ENCODE data around the gene AGFG1.

Gene AGFG1, protein sequence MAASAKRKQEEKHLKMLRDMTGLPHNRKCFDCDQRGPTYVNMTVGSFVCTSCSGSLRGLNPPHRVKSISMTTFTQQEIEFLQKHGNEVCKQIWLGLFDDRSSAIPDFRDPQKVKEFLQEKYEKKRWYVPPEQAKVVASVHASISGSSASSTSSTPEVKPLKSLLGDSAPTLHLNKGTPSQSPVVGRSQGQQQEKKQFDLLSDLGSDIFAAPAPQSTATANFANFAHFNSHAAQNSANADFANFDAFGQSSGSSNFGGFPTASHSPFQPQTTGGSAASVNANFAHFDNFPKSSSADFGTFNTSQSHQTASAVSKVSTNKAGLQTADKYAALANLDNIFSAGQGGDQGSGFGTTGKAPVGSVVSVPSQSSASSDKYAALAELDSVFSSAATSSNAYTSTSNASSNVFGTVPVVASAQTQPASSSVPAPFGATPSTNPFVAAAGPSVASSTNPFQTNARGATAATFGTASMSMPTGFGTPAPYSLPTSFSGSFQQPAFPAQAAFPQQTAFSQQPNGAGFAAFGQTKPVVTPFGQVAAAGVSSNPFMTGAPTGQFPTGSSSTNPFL

DNA sequence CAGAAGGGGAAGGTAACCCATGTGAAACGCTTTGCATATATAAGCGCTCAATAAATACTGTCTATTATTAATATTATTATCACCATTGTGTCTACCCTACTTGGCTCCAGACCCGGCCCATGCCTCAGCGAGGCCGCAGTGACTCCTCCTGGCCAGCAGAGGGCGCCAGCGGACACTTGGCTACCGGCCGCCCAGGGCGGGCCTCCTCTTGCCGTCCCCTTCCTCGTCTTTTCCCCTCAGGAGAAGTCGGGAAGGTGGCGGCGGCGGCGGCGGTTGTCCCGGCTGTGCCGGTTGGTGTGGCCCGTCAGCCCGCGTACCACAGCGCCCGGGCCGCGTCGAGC, at the start of gene AGFG1:
Gene AGFG1, plus strand, starts transcription at position 233 of the 341 bp plus-strand sequence. CDS start 266 bp downstream, outside the sequence.
- peak; percentile 73 for DNase-seq

DNA sequence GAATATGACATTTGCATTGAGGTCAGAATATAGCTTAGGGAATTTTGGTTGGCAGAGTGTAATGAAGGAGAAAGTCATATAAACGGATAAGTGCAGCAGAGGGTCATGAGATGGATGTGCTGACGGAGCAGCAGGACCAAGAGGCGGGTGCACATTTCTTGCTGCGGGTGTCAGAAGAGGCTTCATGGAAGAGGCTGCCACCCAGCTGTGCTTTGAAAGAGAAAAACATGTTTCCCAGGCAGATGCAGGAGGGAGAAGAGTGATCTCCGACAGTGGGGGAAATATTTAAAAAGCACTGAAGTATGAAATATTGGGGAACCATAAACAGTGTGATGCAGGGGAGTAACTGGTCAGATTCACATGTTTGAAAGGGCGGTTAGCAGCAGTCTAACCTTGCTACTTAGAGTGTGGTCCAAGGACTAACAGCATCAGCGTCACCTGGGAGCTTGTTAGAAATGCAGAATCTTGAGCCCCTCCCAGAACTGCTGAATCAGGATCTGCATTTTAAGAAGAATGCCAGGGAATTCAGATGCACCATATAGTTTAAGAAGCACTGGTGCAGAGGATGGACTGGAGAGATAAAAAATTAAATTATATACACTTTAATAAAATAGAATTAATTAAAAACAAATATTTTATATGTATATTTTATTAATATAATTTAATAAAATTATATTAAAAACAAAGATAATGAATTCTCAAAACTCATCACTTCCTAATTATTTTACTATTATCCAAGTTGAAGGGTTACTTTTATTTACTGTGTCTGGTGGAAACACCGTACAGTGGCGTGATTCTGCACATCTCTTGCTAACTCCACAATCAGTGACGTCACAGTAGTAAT, 48.1 kb upstream of the AGFG1 start:
- DNase-seq = no peak

DNA sequence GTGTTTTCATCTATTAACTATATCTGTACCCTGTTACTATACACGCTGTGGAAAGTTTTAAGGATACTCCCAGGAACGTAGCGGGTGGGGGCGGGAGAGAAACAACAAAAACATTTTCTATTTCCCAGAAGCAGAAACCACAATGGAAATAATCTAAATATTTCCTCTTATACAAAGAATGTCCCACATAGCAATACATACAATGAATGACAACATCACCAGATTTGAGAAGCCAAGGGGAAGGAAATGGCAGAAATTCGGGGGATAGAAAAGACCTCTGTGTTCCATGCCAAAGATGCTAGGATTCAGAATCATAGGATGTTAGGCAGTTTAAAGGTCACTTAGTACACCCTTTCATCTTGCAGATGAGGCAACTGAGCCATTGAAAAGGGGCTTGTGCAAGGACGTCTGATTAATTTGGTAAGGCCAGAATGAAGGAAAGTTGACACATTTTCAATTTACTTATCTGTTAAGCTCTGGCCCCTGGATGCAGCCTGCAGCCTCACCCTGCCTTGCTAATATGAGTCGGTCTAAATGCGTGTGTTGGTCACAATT, 43.1 kb upstream of the AGFG1 start:
- no peak for DNase-seq

GRCh38 chr2:227430639-227431038, 41.3 kb upstream of the AGFG1 start:
- DNase-seq = no peak

DNA sequence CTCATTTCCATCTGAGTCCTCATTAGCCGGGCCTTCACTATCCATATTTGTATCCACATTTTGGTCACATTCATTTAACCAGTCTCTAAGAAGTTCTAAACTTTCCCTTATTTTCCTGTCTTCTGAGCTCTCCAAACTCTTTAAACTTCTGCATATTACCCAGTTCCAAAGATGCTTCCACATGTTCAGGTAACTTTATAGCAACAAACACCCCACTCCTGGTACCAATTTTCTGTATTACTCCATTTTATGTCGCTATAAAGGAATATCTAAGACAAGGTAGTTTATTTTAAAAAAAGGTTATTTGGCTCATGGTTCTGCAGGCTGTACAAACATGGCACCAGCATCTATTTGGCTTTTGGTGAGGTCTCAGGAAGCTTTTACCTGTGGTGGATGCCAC, 38.8 kb upstream of the AGFG1 start:
- DNase-seq = no peak

DNA sequence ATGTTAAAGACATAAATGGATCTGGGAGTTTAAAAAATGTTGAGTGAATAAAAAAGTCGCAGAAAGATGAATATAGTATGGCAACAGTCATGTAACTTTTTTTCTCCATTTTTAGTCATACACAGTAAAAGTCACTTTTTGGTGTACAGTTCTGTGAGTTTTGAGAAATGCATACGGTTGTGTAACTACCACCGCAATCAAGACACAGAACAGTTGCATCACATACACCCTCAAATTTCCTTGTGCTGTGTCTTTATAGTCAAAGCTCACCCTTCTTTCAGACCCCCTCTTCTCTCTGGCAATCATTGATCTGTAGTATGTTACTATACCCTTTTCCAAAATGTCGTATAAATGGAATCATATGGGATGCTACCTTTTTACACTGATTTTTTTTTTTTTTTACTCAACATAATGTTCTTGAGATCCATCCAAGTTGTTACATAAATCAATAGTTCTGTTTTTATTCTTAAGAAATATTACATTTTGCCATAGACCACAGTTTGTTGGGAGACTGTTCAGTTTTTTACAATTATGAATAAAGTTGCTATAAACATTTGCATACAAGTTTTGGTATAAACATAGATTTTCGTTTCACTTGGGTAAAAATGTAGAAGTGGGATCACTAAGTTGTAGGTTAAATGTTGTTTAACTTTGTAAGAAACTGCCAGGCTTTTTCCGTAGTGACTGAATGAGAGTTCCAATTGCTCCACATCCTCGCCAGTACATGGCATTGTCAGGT, 35.4 kb upstream of the AGFG1 start:
- DNase-seq = no peak

- no peak for DNase-seq
Observed at GRCh38 chr2:227439214-227439613, 32.7 kb upstream of the AGFG1 start.

DNA sequence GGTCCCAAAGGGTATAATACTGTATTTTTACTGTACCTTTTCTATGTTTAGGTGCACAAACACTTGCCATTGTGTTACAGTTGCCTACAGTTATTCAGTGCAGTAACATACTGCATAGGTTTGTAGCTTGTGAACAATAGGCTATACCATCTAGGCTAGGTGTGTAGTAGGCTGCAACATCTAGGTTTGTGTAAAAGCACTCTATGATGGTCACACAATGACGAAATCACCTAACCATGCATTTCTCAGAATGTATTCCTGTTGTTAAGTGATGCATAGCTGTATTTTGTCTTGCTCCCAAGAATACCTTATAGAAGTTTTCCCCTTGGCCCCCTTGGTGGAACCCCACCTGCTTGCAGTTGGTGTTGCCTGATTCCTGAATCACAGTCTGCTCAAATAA, 29.3 kb upstream of the AGFG1 start:
- DNase-seq = no peak

DNA sequence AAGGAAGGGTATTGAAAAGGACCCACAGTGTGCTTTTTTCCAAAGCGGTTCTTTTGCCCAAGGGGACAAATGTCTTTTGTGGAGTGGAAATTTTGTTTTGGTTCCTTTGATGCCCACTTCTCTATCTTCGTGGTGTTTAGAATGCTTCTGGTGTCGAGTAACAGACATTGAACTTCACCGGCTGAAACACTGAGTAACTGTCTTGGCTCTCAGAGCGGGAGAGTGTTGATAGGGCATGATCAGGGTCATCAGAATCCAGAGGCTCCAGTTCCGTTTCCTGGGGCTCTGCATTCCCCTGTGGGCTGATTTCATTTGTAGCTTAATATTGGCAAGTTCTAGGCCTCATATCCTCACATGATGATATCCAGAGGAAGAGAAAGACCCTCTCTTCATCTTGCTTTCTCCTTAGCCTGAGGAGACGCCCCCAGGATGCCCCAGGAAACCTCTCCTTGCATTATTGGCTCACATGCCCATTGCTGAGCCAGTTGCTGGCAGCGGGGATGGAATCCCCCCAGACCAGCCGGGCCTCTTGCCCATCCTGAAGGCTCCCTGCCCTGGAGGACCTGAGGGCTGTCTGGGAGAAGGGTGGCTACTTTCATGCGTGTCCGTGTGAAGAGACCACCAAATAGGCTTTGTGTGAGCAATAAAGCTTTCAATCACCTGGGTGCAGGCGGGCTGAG, 27.9 kb upstream of the AGFG1 start:
- no peak for DNase-seq

GRCh38 chr2:227447606-227448005, 24.4 kb upstream of the AGFG1 start:
- DNase-seq = peak; percentile 70

DNA sequence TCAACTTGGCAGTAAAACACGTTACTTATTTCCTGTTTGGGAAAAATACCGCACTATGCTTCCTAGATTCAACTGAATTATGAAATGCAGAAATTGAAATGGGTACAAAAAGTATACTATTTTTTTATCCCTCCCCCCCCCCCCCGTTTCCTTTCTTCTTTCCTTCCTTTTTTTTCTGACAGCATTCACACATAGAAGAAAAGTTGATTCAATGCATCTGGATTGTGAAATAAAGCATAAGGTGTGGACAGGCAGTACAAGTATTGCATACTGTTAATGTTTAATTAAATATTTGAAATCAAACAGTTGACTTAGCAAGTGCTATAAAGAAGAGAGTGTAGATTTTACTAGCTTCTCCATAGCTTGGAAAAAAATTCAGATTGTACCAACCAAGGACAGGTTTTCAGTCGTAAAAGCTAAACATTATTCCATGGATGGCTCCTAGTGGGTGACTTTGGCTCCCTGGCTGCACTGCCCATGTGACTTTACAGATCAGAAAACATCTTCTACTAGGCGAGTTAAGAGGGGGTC, 21.6 kb upstream of the AGFG1 start:
- no peak for DNase-seq

DNA sequence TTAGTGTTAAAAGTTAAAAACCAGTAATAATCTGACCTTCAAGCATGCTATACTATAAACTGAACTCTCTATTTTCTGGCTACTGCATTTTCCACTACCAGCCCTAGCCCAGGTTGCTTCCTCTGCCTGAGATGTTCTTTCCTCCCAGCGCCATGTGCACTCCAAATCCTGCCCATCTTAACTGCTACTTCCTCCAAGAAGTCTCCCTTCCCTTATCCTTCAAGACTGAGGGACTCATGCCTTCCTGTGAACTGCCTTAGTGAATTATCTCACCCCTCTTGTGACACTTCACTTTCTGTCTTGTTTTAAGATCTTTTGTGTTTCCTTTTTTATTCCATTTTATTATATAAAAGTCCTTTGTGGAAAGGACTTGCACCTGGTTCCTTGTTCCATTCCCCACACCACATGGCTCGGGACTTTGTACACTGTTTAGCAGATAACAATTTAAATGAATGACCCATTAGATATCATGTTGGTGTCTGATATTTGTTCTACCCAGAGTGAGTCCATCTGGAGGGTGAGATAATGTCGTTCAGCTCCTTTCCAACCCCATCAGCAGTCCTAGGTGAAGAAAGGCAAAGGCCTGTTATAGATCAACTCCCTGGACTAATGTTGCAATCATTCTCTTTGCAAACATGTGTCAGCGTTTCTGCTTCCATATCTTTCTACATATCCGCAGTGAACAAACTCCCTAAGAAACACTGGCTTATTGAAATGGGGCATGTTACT, 20.9 kb upstream of the AGFG1 start:
- DNase-seq = no peak

DNA sequence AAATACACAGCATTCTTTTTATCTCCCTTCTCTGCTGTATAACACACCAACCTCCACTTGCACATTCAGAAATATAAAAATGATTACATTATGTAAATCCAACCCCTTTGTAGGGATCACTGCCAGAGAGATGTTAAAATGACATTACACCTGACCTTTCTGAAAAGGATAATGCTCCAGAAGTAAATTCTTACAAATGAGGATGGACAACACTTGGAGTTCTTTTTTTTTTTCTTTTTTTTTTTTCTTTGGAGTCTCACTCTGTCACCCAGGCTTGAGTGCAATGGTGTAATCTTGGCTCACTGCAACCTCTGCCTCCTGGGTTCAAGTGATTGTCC, 20.3 kb upstream of the AGFG1 start:
- DNase-seq = no peak

GRCh38 chr2:227453810-227454209, 18.1 kb upstream of the AGFG1 start:
- no peak for DNase-seq

GRCh38 chr2:227454323-227454860, 17.6 kb upstream of the AGFG1 start:
- no peak for DNase-seq

DNA sequence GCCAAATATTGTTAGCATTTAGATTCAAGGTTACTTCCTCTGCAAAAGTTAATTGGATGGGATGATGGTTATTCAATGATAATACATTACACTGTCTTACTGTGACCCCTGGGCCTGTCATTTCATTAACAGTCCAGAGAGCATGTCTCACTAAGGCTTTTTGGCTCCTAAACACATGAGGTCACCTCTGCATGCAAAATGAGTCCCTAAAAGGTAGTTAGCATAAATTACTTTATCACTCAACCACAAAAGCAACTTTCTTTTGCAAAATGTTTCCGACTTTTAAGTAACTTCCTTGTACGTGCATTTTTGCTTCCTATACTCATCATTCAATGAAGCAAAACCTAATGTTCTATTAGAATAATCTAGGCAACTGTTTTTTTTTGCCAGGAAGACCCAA, 16.8 kb upstream of the AGFG1 start:
- no peak for DNase-seq

- DNase-seq = no peak
Observed at GRCh38 chr2:227456102-227456501, 15.9 kb upstream of the AGFG1 start.

GRCh38 chr2:227456772-227457171, 15.2 kb upstream of the AGFG1 start:
- peak; percentile 29 for DNase-seq

GRCh38 chr2:227460070-227460485, 11.9 kb upstream of the AGFG1 start:
- peak; percentile 74 for DNase-seq

- DNase-seq = peak; percentile 42
Observed at GRCh38 chr2:227460833-227461232, 11.1 kb upstream of the AGFG1 start.
